Measurements from ENCODE around the gene PURB. TPM values are rescaled to one million over a fixed set of nuclear protein-coding genes. Genes with fewer than 3 reads are reported as not detected.

Gene PURB
- total and polyA plus RNA-seq, 10 of the 15 experiments (the other 5 are each of a cell fraction or from before 2014, with no cell fraction given): 0.77 to 18.6 (median 8.9) TPM

GRCh38 chr7:44881066-44881600 lies 4.2 kb downstream of the PURB start:
- CTCF ChIA-PET: interaction anchor here (0.6 to 3.3 kb wide), 16 partner anchors 8 to 316 kb away, joined by 3 to 48 read pairs (median 5); partner anchors contain the start of gene TBRG4
- peaks cover 63% of the 10 kb centered on the region for H3K79me2 ChIP-seq (ENCODE audit: control insufficient read depth, insufficient read depth, low read length)
- H3K4me2 ChIP-seq (ENCODE audit: control insufficient read depth, insufficient read depth): peak overlapping the region; percentile 97

More at GRCh38 chr7:44881066-44881600, 4.2 kb downstream of the PURB start:
- BruUV-seq (replicated peaks): no TSS peak
- Histone ChIP-seq H3K36me3 (ENCODE audit: control insufficient read depth in 2 of 2, insufficient read depth in 2 of 2, low read length in 1 of 2) (0 out of 4 replicates have a peak, but pooled peaks cover 0 to 3% of the 10 kb centered on the region in 2 experiments), H3K27me3 (replicated peaks in 1 of 2; ENCODE audit: control insufficient read depth in 2 of 2, insufficient read depth in 2 of 2, low read length in 1 of 2) (no peaks in the 10 kb centered on the region), H3K9ac (ENCODE audit: control insufficient read depth, insufficient read depth, low read length) (peak overlapping the region; percentile 55; the same call in 1 of the 2 replicates), H3K4me3 (peak overlapping the region; percentile 93), H3K9me3 (replicated peaks; ENCODE audit: control insufficient read depth, insufficient read depth, low read length) (no peaks in the 10 kb centered on the region), H3K4me1 (ENCODE audit: control insufficient read depth, insufficient read depth, low read length) (no peaks in the 10 kb centered on the region), H3K27ac (ENCODE audit: control insufficient read depth, insufficient read depth) (peak overlapping the region; percentile 81), H4K20me1 (ENCODE audit: control insufficient read depth, insufficient read depth) (no peaks in the 10 kb centered on the region), H2AFZ (ENCODE audit: control insufficient read depth, low read depth, low read length) (no peak overlapping the region)
- ATAC-seq (no peak), FAIRE-seq (no peak), DNase-seq (ENCODE audit: low read depth, low spot score) (no peak)
- TF ChIP-seq KAT2A (conservative IDR thresholded peaks at IDR 0.05; ENCODE audit: control insufficient read depth, low read depth, low read length) (no peak), DPF2 (IDR thresholded peaks at IDR 0.05) (no peak), PKNOX1 (IDR thresholded peaks at IDR 0.05) (no peak), CEBPB (IDR thresholded peaks at IDR 0.05; ENCODE audit: borderline replicate concordance in 1 of 2, low read depth in 2 of 2, low read length in 2 of 2) (no peak), TCF7 (IDR thresholded peaks at IDR 0.05; ENCODE audit: borderline replicate concordance) (no peak)
- TF ChIP-seq, protein P1, sequence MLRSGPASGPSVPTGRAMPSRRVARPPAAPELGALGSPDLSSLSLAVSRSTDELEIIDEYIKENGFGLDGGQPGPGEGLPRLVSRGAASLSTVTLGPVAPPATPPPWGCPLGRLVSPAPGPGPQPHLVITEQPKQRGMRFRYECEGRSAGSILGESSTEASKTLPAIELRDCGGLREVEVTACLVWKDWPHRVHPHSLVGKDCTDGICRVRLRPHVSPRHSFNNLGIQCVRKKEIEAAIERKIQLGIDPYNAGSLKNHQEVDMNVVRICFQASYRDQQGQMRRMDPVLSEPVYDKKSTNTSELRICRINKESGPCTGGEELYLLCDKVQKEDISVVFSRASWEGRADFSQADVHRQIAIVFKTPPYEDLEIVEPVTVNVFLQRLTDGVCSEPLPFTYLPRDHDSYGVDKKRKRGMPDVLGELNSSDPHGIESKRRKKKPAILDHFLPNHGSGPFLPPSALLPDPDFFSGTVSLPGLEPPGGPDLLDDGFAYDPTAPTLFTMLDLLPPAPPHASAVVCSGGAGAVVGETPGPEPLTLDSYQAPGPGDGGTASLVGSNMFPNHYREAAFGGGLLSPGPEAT (IDR thresholded peaks at IDR 0.05; ENCODE audit: low read depth): no peak
- in situ Hi-C loops (cut with MboI): no loop called here
- ChIA-PET RAD21 (ENCODE audit: unreplicated experiment) (interaction anchor here (0.8 to 5.8 kb wide), 13 partner anchors 12 to 255 kb away, joined by 3 to 47 read pairs (median 4); no protein-coding TSS in a partner anchor), POLR2A (interaction anchor here (0.6 to 2.9 kb wide), 10 partner anchors 11 to 286 kb away, joined by 3 to 18 read pairs (median 4); partner anchors contain the start of gene OGDH), SMC1A (ENCODE audit: uncharacterized antibody, unreplicated experiment) (interaction anchor here (0.7 to 3.9 kb wide), 10 partner anchors 10 to 255 kb away, joined by 4 to 54 read pairs (median 6); partner anchors contain the start of genes H2AZ2 and MYO1G)
- intact Hi-C loops (cut with micrococcal nuclease; ENCODE audit: unreplicated experiment): no loop called here
- 0% methylated on average over 1 of the region's 1 CpG for WGBS (ENCODE audit: insufficient coverage, insufficient replicate concordance, low lambda C conversion rate, missing lambda C conversion rate)
